Measurements from ENCODE around the gene SBK2. TPM values are rescaled to one million over a fixed set of nuclear protein-coding genes. Genes with fewer than 3 reads are reported as not detected.

The SBK2 gene
- total RNA-seq, 1 donor: not detected

DNA sequence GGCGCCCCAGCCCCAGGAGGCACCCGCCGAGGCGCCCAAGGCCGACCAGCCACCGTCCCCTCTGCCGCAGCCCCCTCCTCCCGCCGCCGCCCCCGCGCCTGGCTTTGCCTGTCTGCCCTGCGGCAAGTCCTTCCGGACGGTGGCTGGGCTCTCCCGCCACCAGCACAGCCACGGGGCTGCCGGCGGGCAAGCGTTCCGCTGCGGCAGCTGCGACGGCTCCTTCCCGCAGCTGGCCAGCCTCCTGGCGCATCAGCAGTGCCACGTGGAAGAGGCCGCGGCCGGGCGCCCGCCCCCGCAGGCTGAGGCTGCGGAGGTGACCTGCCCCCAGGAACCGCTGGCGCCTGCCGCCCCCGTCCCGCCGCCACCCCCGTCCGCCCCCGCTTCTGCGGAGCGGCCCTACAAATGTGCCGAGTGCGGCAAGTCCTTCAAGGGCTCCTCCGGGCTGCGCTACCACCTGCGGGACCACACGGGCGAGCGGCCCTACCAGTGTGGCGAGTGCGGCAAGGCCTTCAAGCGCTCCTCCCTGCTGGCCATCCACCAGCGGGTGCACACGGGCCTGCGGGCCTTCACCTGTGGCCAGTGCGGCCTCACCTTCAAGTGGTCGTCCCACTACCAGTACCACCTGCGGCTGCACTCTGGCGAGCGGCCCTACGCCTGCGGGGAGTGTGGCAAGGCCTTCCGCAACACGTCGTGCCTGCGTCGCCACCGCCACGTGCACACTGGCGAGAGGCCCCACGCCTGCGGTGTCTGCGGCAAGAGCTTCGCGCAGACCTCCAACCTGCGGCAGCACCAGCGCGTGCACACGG, 54.6 kb downstream of the SBK2 start:
- no peaks in the 10 kb centered on the region for H3K27me3 ChIP-seq (ENCODE audit: insufficient read depth, low read length)
- no peak overlapping the region for H3K4me3 ChIP-seq (ENCODE audit: low read length)
- peaks cover 21% of the 10 kb centered on the region for H3K4me1 ChIP-seq (ENCODE audit: insufficient read depth, low read length)
- no peaks in the 10 kb centered on the region for H3K9me3 ChIP-seq (ENCODE audit: low read depth, low read length)

DNA sequence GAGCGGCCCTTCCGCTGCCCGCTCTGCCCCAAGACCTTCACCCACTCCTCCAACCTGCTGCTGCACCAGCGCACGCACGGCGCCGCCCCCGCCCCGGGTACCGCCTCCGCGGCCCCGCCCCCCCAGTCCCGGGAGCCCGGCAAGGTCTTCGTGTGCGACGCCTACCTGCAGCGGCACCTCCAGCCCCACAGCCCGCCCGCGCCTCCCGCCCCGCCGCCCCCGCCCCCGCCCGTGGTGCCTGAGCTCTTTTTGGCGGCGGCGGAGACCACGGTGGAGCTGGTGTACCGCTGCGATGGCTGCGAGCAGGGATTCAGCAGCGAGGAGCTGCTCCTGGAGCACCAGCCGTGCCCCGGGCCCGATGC, 55.2 kb downstream of the SBK2 start:
- Histone ChIP-seq H3K4me1 (ENCODE audit: insufficient read depth, low read length) (peaks cover 26% of the 10 kb centered on the region), H3K4me3 (ENCODE audit: low read length) (no peak overlapping the region), H3K27me3 (ENCODE audit: insufficient read depth, low read length) (no peaks in the 10 kb centered on the region), H3K9me3 (ENCODE audit: low read depth, low read length) (no peaks in the 10 kb centered on the region)

DNA sequence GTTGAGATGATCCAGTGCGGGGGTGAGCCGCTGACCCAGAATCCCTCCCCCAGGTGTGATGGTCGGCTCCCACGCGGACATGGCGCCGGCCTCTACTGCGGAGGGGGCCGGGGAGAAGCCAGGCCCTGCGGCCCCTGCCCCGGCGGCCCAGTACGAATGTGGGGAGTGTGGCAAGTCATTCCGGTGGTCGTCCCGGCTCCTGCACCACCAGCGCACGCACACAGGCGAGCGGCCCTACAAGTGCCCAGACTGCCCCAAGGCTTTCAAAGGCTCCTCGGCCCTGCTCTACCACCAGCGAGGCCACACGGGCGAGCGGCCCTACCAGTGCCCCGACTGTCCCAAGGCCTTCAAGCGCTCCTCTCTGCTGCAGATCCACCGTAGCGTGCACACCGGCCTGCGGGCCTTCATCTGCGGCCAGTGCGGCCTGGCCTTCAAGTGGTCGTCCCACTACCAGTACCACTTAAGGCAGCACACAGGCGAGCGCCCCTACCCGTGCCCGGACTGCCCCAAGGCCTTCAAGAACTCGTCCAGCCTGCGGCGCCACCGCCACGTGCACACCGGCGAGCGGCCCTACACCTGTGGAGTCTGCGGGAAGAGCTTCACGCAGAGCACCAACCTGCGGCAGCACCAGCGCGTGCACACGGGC, 55.7 kb downstream of the SBK2 start:
- no peak overlapping the region for H3K4me3 ChIP-seq (ENCODE audit: low read length)
- H3K27me3 ChIP-seq (ENCODE audit: insufficient read depth, low read length): no peaks in the 10 kb centered on the region
- H3K9me3 ChIP-seq (ENCODE audit: low read depth, low read length): no peaks in the 10 kb centered on the region
- peaks cover 26% of the 10 kb centered on the region for H3K4me1 ChIP-seq (ENCODE audit: insufficient read depth, low read length)

DNA sequence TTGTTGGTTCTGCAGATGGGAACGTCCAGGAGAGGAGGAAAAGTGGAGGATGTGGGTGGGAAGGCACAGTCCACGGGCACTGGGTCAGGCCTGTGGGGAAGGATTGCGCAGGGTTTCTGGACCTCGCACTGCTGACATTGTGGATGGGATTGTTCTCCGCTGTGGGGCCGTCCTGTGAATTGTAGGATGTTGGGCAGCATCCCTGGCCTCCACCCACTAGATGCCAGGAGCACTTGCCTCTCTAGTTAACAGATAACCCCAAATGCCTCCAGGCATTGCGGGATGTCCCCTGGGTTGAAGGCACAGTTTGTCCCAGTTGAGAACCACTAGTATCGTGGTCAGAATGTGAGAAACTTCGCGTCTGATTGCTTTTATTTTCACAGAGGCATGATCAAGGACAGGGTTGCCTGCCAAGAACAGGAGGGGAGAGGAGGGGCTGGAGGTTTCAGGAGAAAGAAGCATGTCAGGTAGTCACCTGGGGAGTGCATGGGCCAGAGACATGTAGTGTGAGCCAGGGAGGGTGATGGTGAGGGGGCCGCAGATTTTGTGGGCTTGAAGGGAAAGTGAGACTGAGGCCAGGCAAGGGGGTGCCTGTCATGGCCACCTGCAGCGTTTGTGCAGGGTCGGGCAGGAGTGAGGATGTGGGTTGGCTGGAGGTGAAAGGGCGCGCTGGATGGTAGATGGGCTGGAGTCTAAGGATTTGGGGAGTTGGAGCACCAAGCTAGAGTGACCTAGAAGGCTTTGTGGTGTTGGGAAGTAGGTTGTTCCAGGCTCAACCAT, 57.3 kb downstream of the SBK2 start:
- H3K9me3 ChIP-seq (ENCODE audit: low read depth, low read length): no peaks in the 10 kb centered on the region
- no peaks in the 10 kb centered on the region for H3K27me3 ChIP-seq (ENCODE audit: insufficient read depth, low read length)
- no peak overlapping the region for H3K4me3 ChIP-seq (ENCODE audit: low read length)
- peaks cover 28% of the 10 kb centered on the region for H3K4me1 ChIP-seq (ENCODE audit: insufficient read depth, low read length)

DNA sequence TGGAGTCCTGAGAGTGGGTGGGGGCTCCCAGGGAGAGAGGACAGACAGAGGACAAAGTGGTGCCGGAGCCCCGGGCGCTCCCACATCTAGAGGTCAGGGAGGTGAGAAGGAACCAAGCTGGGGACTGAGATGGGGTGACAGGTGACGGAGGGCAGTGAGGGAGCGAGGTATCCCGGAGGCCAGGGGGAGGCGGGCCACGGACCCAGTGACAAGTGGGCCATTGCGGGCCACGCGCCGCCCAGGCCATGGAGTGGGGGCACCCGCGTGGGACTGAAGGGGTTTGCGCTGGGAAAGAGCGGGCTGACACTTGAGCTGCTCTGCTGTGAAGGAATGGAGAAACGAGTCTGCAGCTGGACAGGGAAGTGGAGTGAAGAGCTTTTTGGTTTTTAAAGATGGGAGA, 57.9 kb downstream of the SBK2 start:
- peaks cover 23% of the 10 kb centered on the region for H3K4me1 ChIP-seq (ENCODE audit: insufficient read depth, low read length)
- no peaks in the 10 kb centered on the region for H3K27me3 ChIP-seq (ENCODE audit: insufficient read depth, low read length)
- H3K4me3 ChIP-seq (ENCODE audit: low read length): no peak overlapping the region
- H3K9me3 ChIP-seq (ENCODE audit: low read depth, low read length): no peaks in the 10 kb centered on the region

Other genes with a start within 250 kb of the SBK2 start
- 2.0 TPM for gene TMEM150B, start 211.8 kb downstream of the SBK2 start, total RNA-seq
- gene KMT5C, start 197.3 kb downstream of the SBK2 start, total RNA-seq: 14.3 TPM
- not detected for gene COX6B2, start 182.4 kb downstream of the SBK2 start, total RNA-seq
- not detected for gene GARIN5B, start 173.9 kb downstream of the SBK2 start, total RNA-seq
- 0.10 TPM for gene IL11, start 166.7 kb downstream of the SBK2 start, total RNA-seq
- not detected for gene TMEM190, start 160.3 kb downstream of the SBK2 start, total RNA-seq
- gene TMEM238, start 152.8 kb downstream of the SBK2 start, total RNA-seq: 1.9 TPM
- 605 TPM for gene RPL28, start 151.2 kb downstream of the SBK2 start, total RNA-seq
- 20.7 TPM for gene UBE2S, start 129.3 kb downstream of the SBK2 start, total RNA-seq
- not detected for gene SHISA7, start 93.8 kb downstream of the SBK2 start, total RNA-seq
- 4.5 TPM for gene ISOC2, start 75.5 kb downstream of the SBK2 start, total RNA-seq
- gene C19orf85, start 72.4 kb downstream of the SBK2 start, total RNA-seq: not detected
- gene ZNF628, start 60.5 kb downstream of the SBK2 start, total RNA-seq: 3.5 TPM
- gene NAT14, start 51.9 kb downstream of the SBK2 start, total RNA-seq: 1.9 TPM
- 0.10 TPM for gene SSC5D, start 48.7 kb downstream of the SBK2 start, total RNA-seq
- not detected for gene SBK3, start 8.4 kb upstream of the SBK2 start, total RNA-seq
- 2.7 TPM for gene ZNF579, start 43.7 kb upstream of the SBK2 start, total RNA-seq
- 2.2 TPM for gene FIZ1, start 62.4 kb upstream of the SBK2 start, total RNA-seq
- gene ZNF524, start 63.2 kb upstream of the SBK2 start, total RNA-seq: 9.6 TPM
- gene ZNF865, start 68.5 kb upstream of the SBK2 start, total RNA-seq: 3.3 TPM
- gene ZNF784, start 87.4 kb upstream of the SBK2 start, total RNA-seq: 6.3 TPM
- gene ZNF580, start 103.9 kb upstream of the SBK2 start, total RNA-seq: 14.4 TPM
- 19.0 TPM for gene ZNF581, start 106.5 kb upstream of the SBK2 start, total RNA-seq
- gene CCDC106, start 111.1 kb upstream of the SBK2 start, total RNA-seq: 1.9 TPM
- 55.6 TPM for gene U2AF2, start 117.9 kb upstream of the SBK2 start, total RNA-seq
- 23.5 TPM for gene EPN1, start 138.1 kb upstream of the SBK2 start, total RNA-seq
- not detected for gene NLRP9, start 201.3 kb upstream of the SBK2 start, total RNA-seq
- not detected for gene RFPL4A, start 222.0 kb upstream of the SBK2 start, total RNA-seq
- not detected for gene RFPL4AL1, start 232.0 kb upstream of the SBK2 start, total RNA-seq

Measured in mononuclear cell (primary cell).